AG09319 (cell line): ENCODE results near the gene PGBD2.
"Not testable (repeated sequence)": the region's sequence is repeated elsewhere in the genome, so short reads cannot be mapped to it uniquely, and the experiment has no call there.

Experiments
- DNase-seq: peaks from one replicate; pipeline ENCODE4 v3.0.0-alpha.2; 2010; ENCODE audit warnings: low read depth; ENCODE audit errors: extremely low read depth
- TF ChIP-seq, protein P1 (sequence below): IDR thresholded peaks from 2 replicates; pipeline ENCODE4 v1.5.1; 2011; ENCODE audit warnings: low read depth, mild to moderate bottlenecking, inconsistent platforms, low read length, moderate library complexity

The PGBD2 gene

DNA sequence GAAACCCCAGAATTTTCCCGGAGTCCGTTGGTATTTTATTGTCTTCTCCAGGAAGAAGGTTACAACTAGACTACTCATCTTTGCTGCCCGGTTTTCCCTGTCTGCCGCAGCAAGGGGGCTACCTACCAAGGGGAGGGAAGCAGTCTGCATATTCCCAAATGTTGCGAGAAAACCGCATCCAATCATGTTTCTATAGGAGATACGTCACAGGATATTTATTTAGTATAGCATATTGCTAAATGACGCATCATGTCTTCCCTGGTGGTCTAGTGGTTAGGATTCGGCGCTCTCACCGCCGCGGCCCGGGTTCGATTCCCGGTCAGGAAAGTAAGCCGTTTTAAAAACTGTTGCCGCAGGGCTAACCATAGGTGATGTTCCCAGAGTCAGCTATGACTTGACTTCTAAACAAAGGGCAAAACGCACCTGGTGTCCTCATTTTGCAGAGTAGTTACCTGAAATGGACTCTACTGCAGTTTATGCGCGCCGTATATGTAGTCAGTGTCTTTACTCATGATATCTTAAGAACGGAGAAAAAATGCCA is 32.0 kb upstream of the PGBD2 start:
- no peak for DNase-seq
- TF ChIP-seq, protein P1, sequence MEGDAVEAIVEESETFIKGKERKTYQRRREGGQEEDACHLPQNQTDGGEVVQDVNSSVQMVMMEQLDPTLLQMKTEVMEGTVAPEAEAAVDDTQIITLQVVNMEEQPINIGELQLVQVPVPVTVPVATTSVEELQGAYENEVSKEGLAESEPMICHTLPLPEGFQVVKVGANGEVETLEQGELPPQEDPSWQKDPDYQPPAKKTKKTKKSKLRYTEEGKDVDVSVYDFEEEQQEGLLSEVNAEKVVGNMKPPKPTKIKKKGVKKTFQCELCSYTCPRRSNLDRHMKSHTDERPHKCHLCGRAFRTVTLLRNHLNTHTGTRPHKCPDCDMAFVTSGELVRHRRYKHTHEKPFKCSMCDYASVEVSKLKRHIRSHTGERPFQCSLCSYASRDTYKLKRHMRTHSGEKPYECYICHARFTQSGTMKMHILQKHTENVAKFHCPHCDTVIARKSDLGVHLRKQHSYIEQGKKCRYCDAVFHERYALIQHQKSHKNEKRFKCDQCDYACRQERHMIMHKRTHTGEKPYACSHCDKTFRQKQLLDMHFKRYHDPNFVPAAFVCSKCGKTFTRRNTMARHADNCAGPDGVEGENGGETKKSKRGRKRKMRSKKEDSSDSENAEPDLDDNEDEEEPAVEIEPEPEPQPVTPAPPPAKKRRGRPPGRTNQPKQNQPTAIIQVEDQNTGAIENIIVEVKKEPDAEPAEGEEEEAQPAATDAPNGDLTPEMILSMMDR = no peak

DNA sequence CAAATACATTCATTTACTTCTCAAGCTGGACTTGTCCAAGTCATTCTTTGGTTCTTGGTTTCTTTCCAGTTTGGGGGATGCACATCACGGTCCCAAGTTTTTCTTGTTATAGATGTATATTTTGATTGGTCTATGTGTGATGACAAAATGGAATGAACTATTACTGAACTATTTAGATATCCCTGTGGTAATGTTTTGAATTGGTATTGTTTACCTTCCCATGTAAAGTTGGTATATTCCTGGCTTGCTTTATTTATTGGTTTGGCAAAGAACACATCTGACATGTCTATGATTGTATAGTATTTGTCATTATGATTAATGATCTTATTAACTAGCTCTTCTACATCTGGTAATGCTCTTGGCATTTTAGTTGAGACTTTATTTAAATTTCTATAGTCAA is 24.8 kb upstream of the PGBD2 start:
- TF ChIP-seq, protein P1 = no peak
- DNase-seq = no peak

GRCh38 chr1:248882427-248882826 is 23.6 kb upstream of the PGBD2 start:
- DNase-seq = not testable (repeated sequence)

GRCh38 chr1:248884632-248885295 is 21.3 kb upstream of the PGBD2 start:
- no peak for DNase-seq
- TF ChIP-seq, protein P1 = no peak; the same call in none of the 2 replicates

DNA sequence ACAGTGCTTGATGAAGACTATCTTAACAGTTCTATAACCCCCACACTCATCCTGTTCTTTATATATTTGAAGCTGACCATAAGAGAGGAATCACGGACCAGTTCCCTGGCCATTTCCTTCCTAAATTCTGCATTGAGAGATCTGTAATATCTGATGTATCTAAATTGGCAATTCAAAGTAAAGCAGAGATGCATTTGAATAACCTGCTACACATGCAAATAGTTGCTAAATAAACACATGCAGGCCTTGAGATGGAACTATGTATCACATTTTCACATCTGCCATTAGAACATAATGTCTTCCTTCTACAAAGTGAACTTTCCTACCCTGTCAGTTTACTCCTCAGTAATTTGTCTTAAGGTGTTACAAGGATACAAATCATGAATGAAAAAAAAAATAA is 20.4 kb upstream of the PGBD2 start:
- TF ChIP-seq, protein P1 = no peak
- no peak for DNase-seq

DNA sequence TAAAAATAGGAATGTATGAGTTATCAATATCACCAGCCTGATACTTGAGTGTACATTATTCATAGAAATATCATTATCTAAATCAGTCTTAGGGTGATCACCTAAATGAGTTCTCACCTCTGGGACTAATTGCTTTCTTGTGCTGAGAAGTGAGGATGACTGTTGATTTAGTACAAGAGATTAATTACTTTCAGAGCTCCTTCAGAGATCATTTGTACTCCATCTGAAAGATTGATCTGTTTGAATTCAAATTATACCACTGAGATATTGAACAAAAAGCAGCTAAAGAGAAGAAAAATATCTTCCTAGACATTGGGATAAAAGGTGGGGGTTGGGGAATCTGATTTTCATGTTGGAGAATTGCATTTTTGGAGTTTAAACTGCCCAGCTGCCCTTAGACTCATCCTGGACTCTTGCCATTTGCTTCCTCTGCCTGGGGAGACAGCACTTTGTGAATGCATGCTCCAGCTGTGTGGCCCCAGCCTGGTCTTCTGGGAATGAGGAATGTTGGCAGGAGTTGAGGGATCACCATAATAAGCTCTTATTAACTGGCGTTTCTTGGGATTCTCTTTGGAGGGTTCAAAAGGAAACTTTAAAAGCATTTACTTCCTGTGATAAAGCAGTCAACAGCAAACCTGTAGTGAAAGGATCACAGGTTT is 19.7 kb upstream of the PGBD2 start:
- no peak for DNase-seq

GRCh38 chr1:248889914-248890243 is 16.2 kb upstream of the PGBD2 start:
- DNase-seq = not testable (repeated sequence)

More for the DNA sequence above, 19.7 kb upstream of the PGBD2 start:
- TF ChIP-seq, protein P1 = no peak

GRCh38 chr1:248890549-248891498 is 15.2 kb upstream of the PGBD2 start:
- no peak for DNase-seq
- TF ChIP-seq, protein P1 = no peak
